GM21786 (cell line): ENCODE measurements around the gene WWTR1.

Experiments
- ATAC-seq: cut with Tn5 transposase; IDR thresholded peaks from one replicate; pipeline ENCODE4 v1.9.1; 2021; ENCODE audit not compliant: unreplicated experiment

Gene WWTR1

GRCh38 chr3:149506540-149506939, 151.3 kb downstream of the WWTR1 start:
- ATAC-seq: no peak

GRCh38 chr3:149502438-149502837, 155.4 kb downstream of the WWTR1 start:
- no peak for ATAC-seq

GRCh38 chr3:149501524-149501923, 156.3 kb downstream of the WWTR1 start:
- no peak for ATAC-seq

GRCh38 chr3:149497966-149498670, 159.7 kb downstream of the WWTR1 start:
- no peak for ATAC-seq

GRCh38 chr3:149496891-149497290, 160.9 kb downstream of the WWTR1 start:
- ATAC-seq: no peak

- no peak for ATAC-seq
Observed at GRCh38 chr3:149495581-149496125, 162.2 kb downstream of the WWTR1 start.

- no peak for ATAC-seq
Observed at GRCh38 chr3:149494759-149495580, 162.9 kb downstream of the WWTR1 start.

GRCh38 chr3:149494022-149494758, 163.6 kb downstream of the WWTR1 start:
- ATAC-seq: peak; percentile 57

- ATAC-seq: no peak
Observed at GRCh38 chr3:149493315-149494021, 164.4 kb downstream of the WWTR1 start.

GRCh38 chr3:149490260-149490971, 167.4 kb downstream of the WWTR1 start:
- no peak for ATAC-seq

GRCh38 chr3:149489060-149489690, 168.7 kb downstream of the WWTR1 start:
- no peak for ATAC-seq

GRCh38 chr3:149487598-149488197, 170.1 kb downstream of the WWTR1 start:
- ATAC-seq: peak; percentile 74

GRCh38 chr3:149486726-149487125, 171.1 kb downstream of the WWTR1 start:
- no peak for ATAC-seq

GRCh38 chr3:149481491-149481890, 176.3 kb downstream of the WWTR1 start:
- no peak for ATAC-seq

- no peak for ATAC-seq
Observed at GRCh38 chr3:149481056-149481455, 176.8 kb downstream of the WWTR1 start.

- ATAC-seq: peak; percentile 95
Observed at GRCh38 chr3:149480326-149481017, 177.4 kb downstream of the WWTR1 start.

- ATAC-seq: no peak
Observed at GRCh38 chr3:149479621-149480325, 178.1 kb downstream of the WWTR1 start.

- no peak for ATAC-seq
Observed at GRCh38 chr3:149476225-149476624, 181.6 kb downstream of the WWTR1 start.
